ENCODE data around the gene ZG16.
A peak's percentile ranks its signal among the peaks of the same experiment; 100 is the strongest.
"Not testable (repeated sequence)": the region's sequence is repeated elsewhere in the genome, so short reads cannot be mapped to it uniquely, and the experiment has no call there.

Gene ZG16

DNA sequence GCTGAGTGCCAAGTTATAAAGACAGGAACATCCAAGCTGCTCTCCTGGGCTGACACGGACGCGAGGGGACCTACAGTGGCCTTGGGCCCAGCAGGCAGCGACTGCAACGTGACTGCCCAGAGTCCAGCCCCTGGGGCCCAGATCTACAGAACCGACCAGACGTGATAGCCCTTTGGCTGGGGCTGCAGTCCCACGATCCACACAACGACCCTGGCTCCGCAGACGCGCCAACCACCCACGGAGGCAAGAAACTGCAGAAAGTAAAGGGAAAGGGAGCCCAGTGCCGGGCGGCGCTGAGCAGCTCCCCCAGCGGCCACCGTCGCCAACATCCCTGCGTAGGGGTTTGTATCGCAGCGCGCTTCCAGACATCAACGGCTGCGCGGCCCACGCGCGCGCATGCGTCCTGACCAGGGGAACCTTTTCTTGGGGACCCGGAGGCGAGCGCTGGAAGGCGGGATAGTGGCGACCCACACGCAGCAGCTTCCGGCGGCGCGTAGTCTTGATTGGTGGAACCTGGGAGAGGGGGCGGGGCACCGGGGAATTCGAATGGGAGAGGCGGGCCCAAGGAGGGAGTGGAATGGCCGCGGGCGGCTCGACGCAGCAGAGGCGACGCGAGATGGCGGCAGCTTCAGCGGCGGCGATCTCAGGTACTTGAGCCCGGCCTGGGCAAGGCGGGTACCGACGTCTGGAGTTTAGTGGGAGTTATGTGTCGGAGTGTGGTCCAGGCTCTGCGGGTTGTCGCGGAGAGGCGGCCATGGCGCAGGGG lies 12.3 kb downstream of the ZG16 start, which contains the start of gene KIF22:
Gene KIF22 (plus strand): TSS at position 569 of the 766 bp plus-strand sequence. CDS start 9 bp downstream, at position 578.
- peak; percentile 94 for DNase-seq (ENCODE audit: extremely low read depth, low read depth)
- TF ChIP-seq, protein P1, sequence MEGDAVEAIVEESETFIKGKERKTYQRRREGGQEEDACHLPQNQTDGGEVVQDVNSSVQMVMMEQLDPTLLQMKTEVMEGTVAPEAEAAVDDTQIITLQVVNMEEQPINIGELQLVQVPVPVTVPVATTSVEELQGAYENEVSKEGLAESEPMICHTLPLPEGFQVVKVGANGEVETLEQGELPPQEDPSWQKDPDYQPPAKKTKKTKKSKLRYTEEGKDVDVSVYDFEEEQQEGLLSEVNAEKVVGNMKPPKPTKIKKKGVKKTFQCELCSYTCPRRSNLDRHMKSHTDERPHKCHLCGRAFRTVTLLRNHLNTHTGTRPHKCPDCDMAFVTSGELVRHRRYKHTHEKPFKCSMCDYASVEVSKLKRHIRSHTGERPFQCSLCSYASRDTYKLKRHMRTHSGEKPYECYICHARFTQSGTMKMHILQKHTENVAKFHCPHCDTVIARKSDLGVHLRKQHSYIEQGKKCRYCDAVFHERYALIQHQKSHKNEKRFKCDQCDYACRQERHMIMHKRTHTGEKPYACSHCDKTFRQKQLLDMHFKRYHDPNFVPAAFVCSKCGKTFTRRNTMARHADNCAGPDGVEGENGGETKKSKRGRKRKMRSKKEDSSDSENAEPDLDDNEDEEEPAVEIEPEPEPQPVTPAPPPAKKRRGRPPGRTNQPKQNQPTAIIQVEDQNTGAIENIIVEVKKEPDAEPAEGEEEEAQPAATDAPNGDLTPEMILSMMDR (IDR thresholded peaks at IDR 0.05; ENCODE audit: low read depth, low read length, missing control alignments): peak; percentile 68
- H3K4me3 ChIP-seq (replicated peaks; ENCODE audit: low read depth, low read length): peak within 1 kb of the TSS; percentile 80

- TF ChIP-seq, protein P1 (IDR thresholded peaks at IDR 0.05; ENCODE audit: low read depth, low read length, missing control alignments): no peak
- peak overlapping the region; percentile 80 for H3K4me3 ChIP-seq (replicated peaks; ENCODE audit: low read depth, low read length)
Observed at GRCh38 chr16:29790949-29791844, 13.1 kb downstream of the ZG16 start.

DNA sequence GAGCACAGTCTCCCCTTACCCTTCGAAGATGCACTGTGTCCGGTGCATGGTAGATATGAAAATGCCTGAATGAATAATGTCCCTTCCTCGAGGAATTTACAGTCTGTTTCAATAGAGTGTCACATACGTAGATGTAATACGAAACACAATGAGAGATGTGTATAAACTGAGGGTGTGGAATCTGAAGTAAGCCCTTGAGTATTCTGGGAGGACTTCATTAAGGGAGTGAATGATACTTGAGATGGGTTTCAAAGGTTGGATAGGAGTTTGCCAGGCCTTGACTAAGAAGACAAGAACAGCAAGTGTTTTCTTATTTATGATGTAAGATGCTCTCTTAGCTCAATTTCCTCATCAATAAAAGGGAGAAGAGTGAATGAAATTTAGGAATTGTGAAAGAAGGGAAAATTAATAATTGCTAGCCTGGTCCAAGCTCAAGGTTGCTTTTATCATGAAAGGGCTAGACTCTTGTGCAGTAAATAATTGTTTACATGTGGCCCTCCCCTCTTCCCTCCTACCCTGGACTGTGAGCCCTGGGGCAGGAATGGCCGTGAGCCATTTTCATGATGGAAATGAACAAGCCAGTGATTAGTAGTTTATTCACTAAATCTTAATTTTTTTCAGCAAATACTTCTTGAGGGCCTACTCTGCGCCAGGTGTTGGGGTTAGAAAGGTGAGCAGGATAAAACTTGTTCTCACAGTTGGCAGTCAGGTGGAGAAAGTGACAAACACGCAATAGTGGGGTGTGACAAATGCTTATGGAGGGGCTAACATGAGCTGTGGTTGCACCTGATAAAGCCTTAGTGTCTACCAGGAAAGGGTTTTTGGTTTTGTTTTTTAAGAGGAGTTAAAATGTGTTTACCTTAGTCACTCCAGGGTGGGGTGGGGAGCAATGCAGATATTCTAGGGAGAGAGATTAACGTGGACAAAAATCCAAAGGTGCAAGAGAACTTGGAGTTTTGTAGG lies 14.1 kb downstream of the ZG16 start:
- DNase-seq (ENCODE audit: extremely low read depth, low read depth): no peak
- H3K4me3 ChIP-seq (replicated peaks; ENCODE audit: low read depth, low read length): peak overlapping the region; percentile 80
- TF ChIP-seq, protein P1 (IDR thresholded peaks at IDR 0.05; ENCODE audit: low read depth, low read length, missing control alignments): no peak

More at GRCh38 chr16:29790949-29791844, 13.1 kb downstream of the ZG16 start:
- DNase-seq (ENCODE audit: extremely low read depth, low read depth): no peak

GRCh38 chr16:29793153-29793552 lies 15.1 kb downstream of the ZG16 start:
- not testable (repeated sequence) for H3K4me3 ChIP-seq (replicated peaks; ENCODE audit: low read depth, low read length); DNase-seq (ENCODE audit: extremely low read depth, low read depth)

- no peak overlapping the region for H3K4me3 ChIP-seq (replicated peaks; ENCODE audit: low read depth, low read length)
- TF ChIP-seq, protein P1 (IDR thresholded peaks at IDR 0.05; ENCODE audit: low read depth, low read length, missing control alignments): no peak
- DNase-seq (ENCODE audit: extremely low read depth, low read depth): no peak
Observed at GRCh38 chr16:29794231-29794710, 16.2 kb downstream of the ZG16 start.

- DNase-seq (ENCODE audit: extremely low read depth, low read depth): no peak
- H3K4me3 ChIP-seq (replicated peaks; ENCODE audit: low read depth, low read length): no peak overlapping the region
- TF ChIP-seq, protein P1 (IDR thresholded peaks at IDR 0.05; ENCODE audit: low read depth, low read length, missing control alignments): no peak
Observed at GRCh38 chr16:29802416-29802935, 24.4 kb downstream of the ZG16 start.
